ENCODE measurements around the gene SUMF1.
"Not testable (repeated sequence)": the region's sequence is repeated elsewhere in the genome, so short reads cannot be mapped to it uniquely, and the experiment has no call there.

Gene SUMF1

DNA sequence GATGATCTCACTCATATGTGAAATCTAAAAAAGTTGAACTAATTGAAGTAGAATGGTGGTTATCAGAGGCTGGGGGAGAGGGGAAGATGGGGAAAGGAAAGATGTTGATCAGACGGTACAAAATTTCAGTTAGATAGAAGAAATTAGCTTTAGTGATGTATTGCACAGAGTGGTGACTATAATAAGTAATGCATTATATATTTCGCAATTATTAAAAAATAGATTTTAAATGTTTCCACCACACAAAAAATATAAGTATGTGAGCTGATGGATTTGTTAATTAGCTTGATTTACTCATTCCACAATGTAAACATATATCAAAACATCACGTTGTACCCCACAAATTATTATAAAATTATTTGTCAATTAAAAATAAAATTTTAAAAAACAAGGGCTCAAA lies 8.1 kb downstream of the SUMF1 start:
- no peak for DNase-seq

DNA sequence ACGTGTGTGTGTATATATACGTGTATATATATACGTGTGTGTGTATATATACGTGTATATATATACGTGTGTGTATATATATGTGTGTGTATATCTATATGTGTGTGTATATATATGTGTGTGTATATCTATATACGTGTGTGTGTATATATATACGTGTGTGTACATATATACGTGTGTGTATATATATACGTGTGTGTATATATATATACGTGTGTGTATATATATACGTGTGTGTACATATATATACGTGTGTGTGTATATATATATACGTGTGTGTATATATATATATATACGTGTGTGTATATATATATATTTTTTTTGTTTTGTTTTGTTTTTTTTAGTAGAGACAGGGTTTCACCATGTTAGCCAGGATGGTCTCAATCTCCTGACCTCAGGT lies 10.3 kb downstream of the SUMF1 start:
- not testable (repeated sequence) for DNase-seq

- DNase-seq = no peak
These were observed 12.9 kb downstream of the SUMF1 start for GRCh38 chr3:4454142-4454541.

DNA sequence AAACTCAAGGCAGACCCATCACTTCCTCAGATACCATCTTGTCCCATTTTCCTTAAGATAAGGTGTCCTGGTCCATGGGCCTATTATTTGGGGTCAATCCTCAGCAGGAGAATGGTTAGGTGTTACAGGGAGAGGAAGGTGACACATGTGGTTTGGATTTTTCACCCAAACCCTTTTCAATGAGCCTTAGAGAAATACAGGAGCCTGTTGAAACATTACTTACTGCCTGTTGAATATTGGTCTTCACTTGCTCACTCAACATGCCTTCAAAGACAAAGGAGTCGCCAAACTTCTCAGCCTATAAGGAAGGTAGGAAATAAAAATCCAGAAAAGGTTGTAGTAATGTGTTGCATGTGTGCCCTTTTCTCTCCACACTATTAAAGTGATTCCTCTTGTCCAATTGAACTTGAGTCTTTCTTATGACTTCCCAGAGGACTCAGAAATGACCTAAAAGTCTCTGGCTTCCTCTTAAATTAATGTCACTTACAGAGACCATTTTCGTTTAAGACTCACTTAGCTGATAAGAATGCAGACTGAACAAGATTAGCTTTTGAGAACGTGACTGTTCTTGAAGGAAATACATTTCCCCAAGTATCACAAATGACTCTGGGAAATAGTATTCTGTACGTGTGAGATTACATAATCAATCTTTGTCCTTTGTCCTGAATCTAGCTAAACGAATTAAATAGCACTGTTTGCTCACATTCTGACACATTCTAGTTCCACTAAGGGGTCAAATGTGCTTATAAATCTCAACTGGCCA lies 17.8 kb downstream of the SUMF1 start:
- DNase-seq = no peak

- DNase-seq = no peak
These were observed 18.9 kb downstream of the SUMF1 start for GRCh38 chr3:4448187-4448586.

GRCh38 chr3:4447295-4447999 lies 19.6 kb downstream of the SUMF1 start:
- DNase-seq = no peak

- no peak for DNase-seq
These were observed 26.1 kb downstream of the SUMF1 start for GRCh38 chr3:4440951-4441350.

DNA sequence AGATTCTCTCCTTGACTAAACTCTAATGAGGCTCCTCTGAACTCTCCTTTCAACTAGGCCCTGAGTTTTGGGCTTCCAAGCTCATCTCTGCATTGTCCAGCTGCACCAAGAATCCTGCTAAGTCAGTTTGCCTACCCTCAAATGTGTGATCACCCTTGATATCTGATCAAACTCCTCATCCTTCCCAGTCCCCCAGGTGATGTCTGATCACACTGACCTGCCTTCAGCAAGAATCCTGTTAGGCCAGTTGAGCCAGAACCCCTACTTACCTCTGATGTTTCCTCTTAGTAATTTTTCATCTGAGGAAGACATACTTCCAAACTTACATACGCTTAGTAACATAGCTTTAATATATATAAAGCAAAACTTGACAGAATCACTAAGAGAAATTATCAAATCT lies 28.8 kb downstream of the SUMF1 start:
- no peak for DNase-seq

GRCh38 chr3:4432259-4432658 lies 34.8 kb downstream of the SUMF1 start:
- no peak for DNase-seq

DNA sequence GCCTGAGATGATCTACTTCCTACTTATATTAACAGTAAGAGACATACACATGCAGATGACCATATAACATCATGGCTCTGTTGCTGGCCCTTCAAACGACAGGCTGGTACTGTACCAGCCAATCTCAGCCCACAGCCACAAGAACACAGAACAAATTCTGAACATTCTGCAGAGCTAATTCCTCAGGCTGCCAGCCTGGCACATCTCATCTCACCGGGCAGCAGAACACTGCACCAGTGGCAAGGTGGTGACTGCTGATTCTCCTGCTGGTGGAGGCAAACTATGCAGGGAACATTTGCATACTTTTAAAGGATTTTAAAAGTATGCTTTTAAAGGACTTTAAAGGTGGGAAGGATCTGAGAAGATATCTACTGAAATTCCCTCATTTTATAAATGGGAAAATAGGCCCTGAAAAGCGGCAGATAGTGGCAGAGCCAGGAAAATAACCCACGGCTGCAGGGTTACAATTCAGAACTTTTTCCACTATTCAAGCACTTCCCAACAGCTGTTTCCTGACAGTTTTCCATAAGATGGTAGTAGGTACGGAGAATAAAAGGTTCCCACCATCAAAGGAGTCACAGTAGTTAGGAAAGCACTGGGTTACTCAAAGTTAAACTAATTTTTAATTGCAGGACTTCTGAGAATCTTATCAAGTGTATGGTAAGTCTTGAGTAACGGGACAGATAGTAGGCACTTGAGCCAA lies 37.3 kb downstream of the SUMF1 start:
- no peak for DNase-seq

- DNase-seq = peak; percentile 88
These were observed 40.2 kb downstream of the SUMF1 start for GRCh38 chr3:4426782-4427344.

- DNase-seq = peak; percentile 58
These were observed 40.7 kb downstream of the SUMF1 start for GRCh38 chr3:4426261-4426781.

DNA sequence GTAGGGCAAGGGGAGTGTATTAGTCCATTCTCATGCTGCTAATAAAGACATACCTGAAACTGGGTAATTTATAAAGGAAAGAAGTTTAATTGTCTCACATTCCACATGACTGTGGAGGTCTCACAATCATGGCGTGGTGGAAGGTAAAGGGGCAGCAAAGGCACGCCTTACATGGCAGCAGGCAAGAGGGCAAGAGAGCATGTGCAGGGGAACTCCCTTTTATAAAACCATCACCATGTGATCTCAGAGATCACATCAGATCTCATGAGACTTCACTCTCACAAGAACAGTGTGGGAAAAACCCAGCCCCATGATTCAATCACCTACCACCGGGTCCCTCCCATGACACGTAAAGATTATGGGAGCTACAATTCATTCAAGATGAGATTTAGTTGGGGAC lies 41.4 kb downstream of the SUMF1 start:
- DNase-seq = peak; percentile 20

- DNase-seq = no peak
These were observed 42.0 kb downstream of the SUMF1 start for GRCh38 chr3:4425055-4425454.

- peak; percentile 95 for DNase-seq
These were observed 45.9 kb downstream of the SUMF1 start for GRCh38 chr3:4421121-4421520.

DNA sequence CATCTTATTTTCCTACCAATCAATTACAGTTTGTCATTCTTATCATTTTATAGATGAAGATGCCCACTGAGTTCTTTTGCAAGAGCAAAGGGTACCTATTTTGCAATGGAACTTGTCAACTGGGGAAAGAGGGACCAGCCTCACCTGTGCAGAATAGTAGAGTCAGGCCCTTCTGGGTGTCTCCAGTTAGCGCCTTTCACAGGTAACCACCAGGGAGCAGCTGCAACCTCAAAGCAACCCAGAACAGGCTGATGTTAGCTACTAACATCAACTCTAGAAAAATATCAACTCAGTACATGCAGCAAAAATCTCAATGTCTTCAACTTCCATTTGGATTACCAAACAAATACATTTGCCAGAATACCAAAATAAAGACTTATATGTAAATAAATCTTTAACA lies 47.1 kb downstream of the SUMF1 start:
- no peak for DNase-seq

DNA sequence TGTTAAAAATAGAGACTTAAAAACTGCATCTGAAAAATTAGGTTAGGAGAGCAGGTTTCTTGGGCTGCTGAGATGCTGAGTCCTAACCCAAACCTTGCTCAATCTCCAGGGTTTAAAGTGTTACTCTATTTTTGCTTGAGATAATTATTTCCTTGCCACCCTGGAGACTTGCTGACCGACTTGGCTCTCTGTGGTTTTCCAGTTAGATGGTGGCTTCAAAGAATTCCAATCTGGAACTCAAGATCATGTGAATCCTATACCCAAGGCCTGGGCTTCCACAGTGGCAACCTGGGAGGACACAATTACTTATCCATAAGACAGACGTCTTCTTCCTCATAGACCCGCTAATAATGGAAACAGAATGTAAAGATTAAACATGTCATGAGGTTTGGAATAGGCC lies 47.7 kb downstream of the SUMF1 start:
- no peak for DNase-seq

GRCh38 chr3:4418156-4418555 lies 48.9 kb downstream of the SUMF1 start:
- no peak for DNase-seq

DNA sequence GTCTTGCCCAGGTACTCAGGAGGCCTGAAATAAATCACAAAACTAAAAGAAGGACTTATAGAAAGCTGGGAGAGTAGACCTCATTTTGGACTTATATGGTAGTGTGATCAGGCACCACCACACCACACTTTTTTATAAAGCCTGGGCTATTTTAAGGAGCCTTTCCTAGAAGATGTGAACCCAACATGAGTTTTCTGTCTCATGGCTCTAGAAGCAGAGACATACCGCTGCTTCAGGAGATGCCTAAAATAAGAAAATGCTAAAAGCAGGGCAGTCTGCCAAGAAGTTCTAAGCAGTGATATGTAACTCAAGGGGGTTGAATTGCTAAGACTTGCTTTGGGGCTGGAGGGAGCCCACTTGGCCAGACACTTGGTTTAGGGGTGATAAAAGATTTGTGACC lies 49.6 kb downstream of the SUMF1 start:
- DNase-seq = peak; percentile 60

DNA sequence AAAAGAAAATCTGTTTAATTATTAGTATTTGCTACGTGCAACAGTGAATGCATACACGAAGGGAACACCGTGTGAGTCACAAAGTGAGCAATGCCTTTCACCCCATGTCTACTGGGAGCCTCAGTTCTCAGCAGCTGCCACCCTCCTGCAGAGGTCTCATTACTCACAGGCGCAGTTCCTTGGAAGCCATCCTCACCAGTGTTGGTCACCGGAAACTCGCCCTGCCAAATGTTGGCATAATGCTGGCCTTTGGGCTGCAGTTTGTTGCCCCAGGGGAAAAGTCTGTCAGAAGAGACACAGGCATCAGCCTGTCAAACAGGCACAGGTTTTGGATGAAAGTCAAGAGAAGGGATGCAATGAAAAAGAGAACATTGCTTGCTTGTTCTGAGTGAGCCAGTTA lies 50.1 kb downstream of the SUMF1 start:
- DNase-seq = peak; percentile 97

DNA sequence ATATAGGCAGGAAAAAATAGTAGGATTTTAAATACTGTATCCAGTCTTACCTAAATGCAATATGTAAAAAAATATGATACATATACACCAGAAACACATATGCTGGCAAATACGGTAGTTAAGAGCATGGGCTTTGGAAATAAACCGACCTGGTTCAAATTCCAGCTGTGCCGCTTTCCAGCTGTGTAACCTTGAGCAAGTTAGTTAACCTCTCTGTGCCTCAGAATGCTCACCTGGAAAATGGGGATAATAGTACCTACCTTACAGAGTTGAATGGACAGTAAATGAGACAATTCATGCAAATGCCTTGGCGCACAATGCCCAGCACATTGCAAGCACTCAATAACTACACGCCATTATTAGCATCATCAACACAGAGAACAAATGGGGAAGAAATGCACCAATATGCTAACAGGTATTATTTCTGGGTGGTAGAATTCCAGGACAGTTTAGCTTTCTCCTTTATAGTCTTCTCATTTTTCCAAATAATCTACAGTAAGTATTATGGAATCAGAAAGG lies 50.6 kb downstream of the SUMF1 start:
- no peak for DNase-seq

GRCh38 chr3:4413467-4413866 lies 53.6 kb downstream of the SUMF1 start:
- peak; percentile 68 for DNase-seq

- no peak for DNase-seq
These were observed 55.2 kb downstream of the SUMF1 start for GRCh38 chr3:4411833-4412232.

Data from HCEC 1CT (cell line).